Retina (tissue), 1 donor: ENCODE measurements around the gene EFNA3.

Experiments used
- DNase-seq: peaks from one replicate; pipeline ENCODE4 v3.0.0-alpha.2; 2016

The EFNA3 gene

GRCh38 chr1:155085504-155086127 is 7.0 kb downstream of the EFNA3 start:
- DNase-seq: no peak

DNA sequence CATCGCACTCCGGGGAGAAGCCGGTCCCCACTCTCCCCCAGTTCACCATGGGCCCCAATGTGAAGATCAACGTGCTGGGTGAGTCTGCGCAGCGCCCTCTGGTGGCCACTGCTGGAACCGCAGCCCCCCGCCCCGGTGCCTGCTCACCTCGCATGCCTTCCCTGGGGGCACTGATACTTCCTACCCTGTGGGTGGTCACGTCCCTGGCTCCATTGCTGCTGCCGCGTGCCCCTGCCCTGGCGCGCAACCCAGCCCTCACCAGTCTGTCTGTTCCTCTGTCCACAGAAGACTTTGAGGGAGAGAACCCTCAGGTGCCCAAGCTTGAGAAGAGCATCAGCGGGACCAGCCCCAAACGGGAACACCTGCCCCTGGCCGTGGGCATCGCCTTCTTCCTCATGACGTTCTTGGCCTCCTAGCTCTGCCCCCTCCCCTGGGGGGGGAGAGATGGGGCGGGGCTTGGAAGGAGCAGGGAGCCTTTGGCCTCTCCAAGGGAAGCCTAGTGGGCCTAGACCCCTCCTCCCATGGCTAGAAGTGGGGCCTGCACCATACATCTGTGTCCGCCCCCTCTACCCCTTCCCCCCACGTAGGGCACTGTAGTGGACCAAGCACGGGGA is 7.6 kb downstream of the EFNA3 start:
- peak; percentile 91 for DNase-seq

DNA sequence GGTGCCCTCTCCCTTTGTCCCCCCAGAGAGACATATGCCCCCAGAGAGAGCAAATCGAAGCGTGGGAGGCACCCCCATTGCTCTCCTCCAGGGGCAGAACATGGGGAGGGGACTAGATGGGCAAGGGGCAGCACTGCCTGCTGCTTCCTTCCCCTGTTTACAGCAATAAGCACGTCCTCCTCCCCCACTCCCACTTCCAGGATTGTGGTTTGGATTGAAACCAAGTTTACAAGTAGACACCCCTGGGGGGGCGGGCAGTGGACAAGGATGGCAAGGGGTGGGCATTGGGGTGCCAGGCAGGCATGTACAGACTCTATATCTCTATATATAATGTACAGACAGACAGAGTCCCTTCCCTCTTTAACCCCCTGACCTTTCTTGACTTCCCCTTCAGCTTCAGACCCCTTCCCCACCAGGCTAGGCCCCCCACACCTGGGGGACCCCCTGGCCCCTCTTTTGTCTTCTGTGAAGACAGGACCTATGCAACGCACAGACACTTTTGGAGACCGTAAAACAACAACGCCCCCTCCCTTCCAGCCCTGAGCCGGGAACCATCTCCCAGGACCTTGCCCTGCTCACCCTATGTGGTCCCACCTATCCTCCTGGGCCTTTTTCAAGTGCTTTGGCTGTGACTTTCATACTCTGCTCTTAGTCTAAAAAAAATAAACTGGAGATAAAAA is 8.4 kb downstream of the EFNA3 start:
- DNase-seq: no peak

DNA sequence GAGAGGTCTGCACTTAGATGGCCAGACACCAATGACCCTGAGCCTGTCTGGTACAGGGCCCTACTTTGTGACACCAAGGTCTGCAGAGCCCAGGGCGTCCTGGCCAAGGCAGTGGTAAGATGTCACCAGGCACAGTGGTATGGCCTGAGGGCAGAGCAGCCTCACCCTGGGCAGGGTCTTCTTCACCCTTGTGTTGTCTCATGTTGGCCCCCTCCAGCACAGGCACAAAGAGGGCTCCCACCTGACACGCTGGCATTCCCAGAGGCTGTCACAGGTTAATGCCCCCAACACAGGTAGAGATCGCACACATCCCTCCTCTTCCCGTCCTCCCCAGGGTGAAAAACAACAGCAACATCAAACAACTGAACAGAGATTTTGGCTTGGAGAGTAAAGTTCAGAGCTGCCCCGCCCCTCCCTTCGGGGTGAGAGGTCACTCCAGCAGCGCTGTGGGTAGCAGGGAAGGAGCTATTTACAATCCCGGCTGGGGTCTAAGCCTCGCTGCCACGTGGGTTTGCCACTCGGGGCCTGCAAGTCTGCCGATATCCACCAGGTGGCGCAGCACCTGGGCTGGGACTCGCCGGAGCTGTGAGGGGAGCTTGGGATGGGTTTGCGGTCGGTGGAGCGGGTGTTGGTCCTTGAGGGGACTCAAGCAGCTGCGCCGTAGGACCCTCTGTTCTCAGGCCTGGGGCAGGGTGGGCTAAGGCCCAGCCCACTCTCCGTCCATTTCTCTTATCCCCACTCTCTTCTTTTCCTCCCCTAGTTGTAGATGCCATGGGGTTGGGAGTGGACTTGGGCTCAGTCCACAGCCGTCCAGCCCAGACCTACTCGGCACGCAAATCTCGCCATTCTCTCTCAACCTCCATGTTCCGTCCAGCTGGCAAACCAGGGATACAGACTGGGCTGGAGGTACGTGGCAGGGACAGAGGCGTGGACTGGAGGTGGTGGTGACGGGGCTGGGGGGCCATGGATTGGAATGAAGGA is 12.7 kb downstream of the EFNA3 start:
- peak; percentile 92 for DNase-seq

DNA sequence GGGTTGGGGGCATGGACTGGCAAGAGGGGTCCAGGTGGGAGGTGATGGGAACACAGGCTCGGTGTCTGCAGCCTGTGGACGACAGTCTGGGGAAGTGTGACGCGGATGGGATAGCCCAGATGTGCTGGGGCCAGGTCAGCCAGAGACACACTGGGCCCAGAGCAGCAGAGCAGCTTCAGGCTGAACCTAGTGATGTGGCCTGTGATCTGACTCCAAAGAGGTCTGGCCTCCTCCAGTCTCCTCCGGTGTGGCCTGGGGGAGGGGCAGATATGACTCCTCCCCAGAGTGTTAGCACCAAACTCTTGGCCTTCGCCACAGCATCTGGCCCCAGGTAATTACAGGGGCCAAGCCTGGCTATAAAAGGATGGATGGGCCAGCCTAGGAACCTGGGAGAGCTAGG is 13.5 kb downstream of the EFNA3 start:
- DNase-seq: no peak

- no peak for DNase-seq
Measured at GRCh38 chr1:155092641-155093040, 14.0 kb downstream of the EFNA3 start.

DNA sequence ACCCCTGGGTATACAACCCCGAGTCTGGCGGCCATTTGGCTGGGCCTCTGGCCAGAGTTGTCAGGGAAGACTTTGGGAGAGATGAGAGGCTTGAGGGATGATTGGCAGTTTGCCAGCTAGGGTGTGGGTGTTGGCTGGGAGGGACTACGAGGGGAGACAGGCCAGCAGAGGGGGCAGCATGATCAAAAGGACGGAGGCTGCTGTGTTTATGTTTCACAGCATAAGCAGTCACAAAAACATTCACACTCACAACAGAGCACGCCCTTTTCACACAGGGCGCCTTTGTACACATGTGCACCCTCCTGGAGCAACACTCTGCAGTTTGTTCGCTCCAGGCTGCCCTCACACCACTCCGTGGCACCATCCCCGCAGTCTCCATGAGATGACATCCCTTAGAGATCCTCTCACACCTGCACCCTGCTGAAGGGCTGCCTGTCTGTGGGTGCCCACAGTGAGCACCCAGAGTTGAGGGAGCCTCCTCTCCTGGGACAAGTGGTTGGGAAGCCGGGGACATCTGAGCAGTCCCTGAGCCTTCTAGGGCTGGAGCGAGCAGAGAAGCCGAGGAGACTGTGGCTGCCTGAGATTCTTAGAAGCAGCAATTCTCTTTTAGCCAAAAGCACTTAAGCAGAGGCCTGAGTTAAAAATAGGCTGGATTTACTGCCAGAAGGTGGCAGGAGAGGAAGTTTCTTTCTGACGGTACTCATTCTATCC is 15.4 kb downstream of the EFNA3 start:
- no peak for DNase-seq

DNA sequence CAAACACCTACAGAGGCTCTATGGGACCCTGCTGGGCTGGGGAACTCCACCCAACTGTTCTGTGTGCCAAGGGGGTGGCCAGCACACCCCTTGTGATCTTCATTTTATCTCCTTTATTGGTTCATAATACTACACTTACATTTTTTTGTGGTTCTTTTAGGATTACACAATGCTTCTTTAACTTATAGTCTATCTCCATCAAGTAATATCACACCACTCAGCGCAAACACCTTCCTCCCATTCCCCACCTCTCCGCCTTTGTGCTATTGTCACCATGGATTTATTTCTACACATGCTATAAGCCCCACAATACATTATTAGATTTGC is 15.9 kb downstream of the EFNA3 start:
- DNase-seq: no peak

DNA sequence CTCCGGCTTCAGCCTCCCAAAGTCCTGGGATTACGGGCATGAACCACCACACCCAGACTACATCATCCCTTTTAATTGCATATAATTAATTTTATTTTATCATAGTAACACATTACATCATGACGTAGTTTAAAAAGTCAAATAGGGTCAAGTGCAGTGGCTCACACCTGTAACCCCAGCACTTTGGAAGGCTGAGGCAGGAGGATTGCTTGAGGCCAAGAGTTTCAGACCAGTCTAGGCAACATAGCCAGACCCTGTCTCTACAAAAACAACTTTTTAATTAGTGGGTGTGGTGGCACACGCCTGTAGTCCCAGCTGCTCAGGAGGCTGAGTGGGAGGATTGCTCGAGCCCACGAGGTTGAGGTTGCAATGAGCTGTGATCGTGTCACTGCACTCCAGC is 20.7 kb downstream of the EFNA3 start:
- DNase-seq: no peak

GRCh38 chr1:155103325-155103724 is 24.7 kb downstream of the EFNA3 start:
- no peak for DNase-seq

DNA sequence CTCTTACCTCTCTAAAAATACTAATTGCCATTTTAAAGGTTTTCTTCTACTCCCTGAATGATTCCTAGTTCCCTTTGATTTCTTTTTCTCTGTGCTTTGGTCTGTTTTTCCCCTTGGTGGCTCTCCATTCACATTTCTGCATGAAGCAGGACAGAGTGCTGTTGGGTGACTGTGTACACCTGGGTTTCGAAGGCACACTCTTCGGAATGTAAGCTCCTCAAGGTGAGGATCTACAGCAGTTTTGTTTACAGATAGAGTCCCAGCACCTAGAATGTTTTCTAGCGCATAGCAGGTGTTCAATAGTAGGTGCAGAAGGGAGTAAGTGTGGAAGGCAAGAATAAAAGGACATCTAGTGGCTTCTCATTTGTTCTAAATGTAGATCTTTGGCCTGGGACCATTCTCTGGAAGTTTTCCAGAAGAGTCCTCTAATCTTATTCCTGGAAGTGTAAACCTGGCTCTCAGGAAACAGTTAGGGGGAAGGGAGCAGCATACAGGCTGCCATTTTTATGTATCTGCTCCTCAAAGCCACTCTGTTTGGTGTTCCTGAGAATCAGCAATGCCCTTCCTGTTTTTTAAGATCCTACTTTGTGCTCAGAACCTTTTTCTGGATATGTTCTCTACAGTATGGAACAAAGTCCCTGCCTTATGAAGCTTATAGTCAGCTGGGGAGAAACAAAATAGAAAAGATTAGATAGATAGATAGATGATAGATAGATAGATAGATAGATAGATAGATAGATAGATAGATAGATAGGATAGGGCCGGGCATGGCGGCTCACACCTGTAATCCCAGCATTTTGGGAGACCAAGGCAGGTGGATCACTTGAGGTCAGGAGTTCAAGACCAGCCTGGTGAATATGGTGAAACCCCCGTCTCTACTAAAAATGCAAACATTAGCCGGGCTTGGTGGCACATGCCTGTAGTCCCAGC is 26.2 kb downstream of the EFNA3 start:
- no peak for DNase-seq

- DNase-seq: no peak
Measured at GRCh38 chr1:155105604-155106011, 27.0 kb downstream of the EFNA3 start.

DNA sequence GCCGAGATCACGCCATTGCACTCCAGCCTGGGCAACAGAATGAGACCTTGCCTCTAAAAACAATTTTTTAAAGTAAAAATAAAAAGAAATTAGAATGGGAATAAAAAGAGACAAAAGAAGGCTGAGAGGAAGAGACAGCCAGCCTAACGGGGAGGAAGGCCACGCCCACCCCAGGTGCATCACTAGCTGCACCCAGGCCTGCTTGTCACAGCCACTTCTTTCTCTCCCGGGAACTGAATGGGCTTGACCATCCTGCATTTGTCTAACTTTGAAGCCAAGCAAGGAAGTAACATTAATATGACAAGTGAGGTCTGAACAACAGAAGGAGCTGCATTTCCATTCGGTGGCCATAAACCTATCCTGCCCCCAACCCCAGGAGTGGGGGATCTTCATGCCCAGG is 28.2 kb downstream of the EFNA3 start:
- no peak for DNase-seq

- no peak for DNase-seq
Measured at GRCh38 chr1:155107309-155108264, 28.9 kb downstream of the EFNA3 start.

DNA sequence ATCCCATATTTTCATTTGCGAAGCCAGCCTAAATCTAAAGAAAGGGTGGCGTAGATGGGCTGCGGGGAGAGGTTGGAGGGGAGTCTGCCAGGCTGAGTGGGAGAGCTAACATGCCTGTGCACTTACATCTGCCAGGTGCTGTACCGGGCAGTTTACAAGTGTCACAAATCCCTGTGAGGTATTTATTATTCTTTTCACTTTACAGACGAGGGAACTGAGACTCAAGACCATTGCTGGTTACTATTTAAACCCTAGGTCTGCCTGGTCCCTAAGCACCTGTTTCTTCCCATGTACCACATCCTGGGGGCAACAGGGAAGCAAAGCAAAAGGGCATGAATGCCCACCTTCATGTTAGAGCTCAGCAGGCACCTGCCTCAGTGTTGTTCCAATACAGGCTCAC is 29.7 kb downstream of the EFNA3 start:
- no peak for DNase-seq

GRCh38 chr1:155110381-155110780 is 31.7 kb downstream of the EFNA3 start:
- DNase-seq: no peak

GRCh38 chr1:155110826-155111225 is 32.2 kb downstream of the EFNA3 start:
- DNase-seq: no peak

- no peak for DNase-seq
Measured at GRCh38 chr1:155113450-155113980, 34.9 kb downstream of the EFNA3 start.

- no peak for DNase-seq
Measured at GRCh38 chr1:155116113-155116764, 37.6 kb downstream of the EFNA3 start.

DNA sequence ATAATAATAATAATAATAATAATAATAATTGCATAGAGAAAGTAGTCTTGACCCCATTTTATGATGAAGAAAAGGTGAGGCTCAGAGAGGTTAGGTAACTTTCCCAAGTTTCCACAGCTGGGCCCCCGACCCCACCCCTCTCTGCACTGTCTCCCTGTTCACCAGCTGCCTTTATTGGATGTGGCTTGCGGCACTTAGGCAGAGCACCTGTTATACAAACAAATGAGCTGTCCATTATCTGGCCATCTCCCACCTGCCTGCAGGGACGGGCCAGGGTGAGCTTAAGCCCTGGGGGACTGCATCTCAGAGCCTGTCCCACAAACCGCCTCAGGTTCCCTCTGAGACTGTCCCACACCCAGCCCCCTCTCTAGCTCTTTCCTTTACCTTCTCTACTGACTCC is 39.0 kb downstream of the EFNA3 start:
- no peak for DNase-seq
